Astrocyte of the spinal cord (primary cell): ENCODE measurements around the gene RNF220.

Experiments
- DNase-seq: peaks from one replicate; pipeline ENCODE4 v3.0.0; 2011; ENCODE audit warnings: low read depth, low spot score
- H3K4me3 ChIP-seq: 2 replicates; pipeline ENCODE4 v1.5.1; 2011; ENCODE audit warnings: low read depth, mild to moderate bottlenecking, low read length, moderate library complexity
- CTCF ChIP-seq: IDR thresholded peaks from 2 replicates; pipeline ENCODE4 v1.5.1; 2012; ENCODE audit warnings: low read depth, mild to moderate bottlenecking, low read length, inconsistent platforms
- in situ Hi-C: cut with HindIII; loops from 2 replicates; pipeline ENCODE4 v1.10.0; 2017; ENCODE audit warnings: low sequenced_read_pairs

Gene RNF220

GRCh38 chr1:44596511-44596910 lies 191.5 kb downstream of the RNF220 start:
- DNase-seq: no peak
- no peak overlapping the region for H3K4me3 ChIP-seq
- in situ Hi-C loops: no loop called here
- no peak for TF ChIP-seq CTCF

GRCh38 chr1:44598167-44598566 lies 193.1 kb downstream of the RNF220 start:
- TF ChIP-seq CTCF: no peak
- no peak overlapping the region for H3K4me3 ChIP-seq
- in situ Hi-C loops: no loop called here
- no peak for DNase-seq

- in situ Hi-C loops: no loop called here
Observed at GRCh38 chr1:44602634-44603628, 197.9 kb downstream of the RNF220 start.

GRCh38 chr1:44603718-44604117 lies 198.7 kb downstream of the RNF220 start:
- in situ Hi-C loops: no loop called here
- H3K4me3 ChIP-seq: no peak overlapping the region
- DNase-seq: no peak
- no peak for TF ChIP-seq CTCF

More at GRCh38 chr1:44602634-44603628, 197.9 kb downstream of the RNF220 start:
- TF ChIP-seq CTCF: no peak
- H3K4me3 ChIP-seq: no peak overlapping the region
- no peak for DNase-seq

GRCh38 chr1:44604157-44604955 lies 199.3 kb downstream of the RNF220 start:
- TF ChIP-seq CTCF: no peak
- DNase-seq: no peak
- in situ Hi-C loops: no loop called here

GRCh38 chr1:44605914-44606615 lies 201.0 kb downstream of the RNF220 start:
- H3K4me3 ChIP-seq: no peak overlapping the region
- in situ Hi-C loops: no loop called here
- no peak for DNase-seq
- TF ChIP-seq CTCF: no peak

More at GRCh38 chr1:44604157-44604955, 199.3 kb downstream of the RNF220 start:
- no peak overlapping the region for H3K4me3 ChIP-seq
